HT1080 (cell line): ENCODE data around the gene GTPBP1. TPM values are rescaled to one million over a fixed set of nuclear protein-coding genes. Genes with fewer than 3 reads are reported as not detected.

Experiments used
- DNase-seq: peaks from one replicate; pipeline ENCODE4 v3.0.0-alpha.2; 2015; ENCODE audit warnings: low read depth
- small RNA-seq: library from RNA; depleted of rRNA; stranded (forward); fragments of <200 nt; gene quantifications from one replicate; pipeline ENCODE3, GENCODE V24; 2014
- total RNA-seq: library from RNA; depleted of rRNA; stranded (reverse); fragments of >200 nt; shearing (Covaris generic); gene quantifications from 2 replicates; pipeline ENCODE4 v1.2.3, GENCODE V29; 2014; rRNA removed

Gene GTPBP1
- total RNA-seq, 1 experiment from 2014 or later, result 28.8 TPM

GRCh38 chr22:38782402-38783094 is 76.8 kb downstream of the GTPBP1 start:
- peak; percentile 46 for DNase-seq

Small RNAs within 50 kb of the gene (small RNA-seq; reads per million reads assigned to genes)
- not detected for gene AL021707.8

Other genes with a start within 250 kb of the GTPBP1 start
- gene KDELR3, start 237.8 kb upstream of the GTPBP1 start, total RNA-seq, result 9.1 and 11.8 TPM in 2 replicates
- gene DDX17, start 199.6 kb upstream of the GTPBP1 start, total RNA-seq, result 241 and 292 TPM in 2 replicates
- gene DMC1, start 135.8 kb upstream of the GTPBP1 start, total RNA-seq, result 0.03 TPM in 1 of 2 replicates, not detected in the other
- gene FAM227A, start 49.6 kb upstream of the GTPBP1 start, total RNA-seq, result 0.07 TPM in 1 of 2 replicates, not detected in the other
- 7.8 and 12.2 TPM in 2 replicates for gene CBY1, start 49.3 kb upstream of the GTPBP1 start, total RNA-seq
- 130 and 134 TPM in 2 replicates for gene TOMM22, start 24.0 kb upstream of the GTPBP1 start, total RNA-seq
- 47.1 and 57.2 TPM in 2 replicates for gene JOSD1, start 5.0 kb upstream of the GTPBP1 start, total RNA-seq
- gene SUN2, start 50.1 kb downstream of the GTPBP1 start, total RNA-seq, result 84.8 and 87.9 TPM in 2 replicates
- 3.1 and 6.9 TPM in 2 replicates for gene DNAL4, start 88.2 kb downstream of the GTPBP1 start, total RNA-seq
- gene NPTXR, start 138.1 kb downstream of the GTPBP1 start, total RNA-seq, result 2.6 and 2.9 TPM in 2 replicates
- gene CBX6, start 166.3 kb downstream of the GTPBP1 start, total RNA-seq, result 38.3 and 46.7 TPM in 2 replicates